Measurements from ENCODE around the gene SEC24D.

The SEC24D gene

DNA sequence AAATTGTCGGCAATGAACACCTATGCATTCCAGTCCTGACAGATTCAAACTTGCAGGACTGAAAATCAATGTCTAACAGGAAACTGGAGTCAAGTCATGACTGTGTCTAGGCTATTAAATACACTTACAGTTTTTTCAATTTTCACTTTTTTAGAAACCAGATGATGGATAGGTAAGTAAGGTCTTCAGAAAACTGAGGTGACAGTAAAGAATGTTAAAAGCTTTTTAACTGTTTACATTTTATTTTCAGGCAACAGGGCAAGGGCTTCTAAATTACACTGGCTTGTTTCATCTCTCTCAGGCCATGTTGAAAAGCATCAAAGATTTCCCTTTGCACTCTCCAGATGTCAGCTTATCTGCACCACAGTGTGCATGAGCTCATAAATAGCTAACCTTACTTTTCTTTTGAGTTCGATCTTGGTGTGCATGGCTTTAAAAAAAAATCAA is 65.2 kb downstream of the SEC24D start:
- TF ChIP-seq POLR2A (IDR thresholded peaks at IDR 0.05; ENCODE audit: extremely low read depth, insufficient read length) = no peak
- TF ChIP-seq MAX (IDR thresholded peaks at IDR 0.05; ENCODE audit: low read depth, low read length) = no peak
- TF ChIP-seq MYC (IDR thresholded peaks at IDR 0.05; ENCODE audit: low read depth, low read length) = no peak
- TF ChIP-seq, protein P1, sequence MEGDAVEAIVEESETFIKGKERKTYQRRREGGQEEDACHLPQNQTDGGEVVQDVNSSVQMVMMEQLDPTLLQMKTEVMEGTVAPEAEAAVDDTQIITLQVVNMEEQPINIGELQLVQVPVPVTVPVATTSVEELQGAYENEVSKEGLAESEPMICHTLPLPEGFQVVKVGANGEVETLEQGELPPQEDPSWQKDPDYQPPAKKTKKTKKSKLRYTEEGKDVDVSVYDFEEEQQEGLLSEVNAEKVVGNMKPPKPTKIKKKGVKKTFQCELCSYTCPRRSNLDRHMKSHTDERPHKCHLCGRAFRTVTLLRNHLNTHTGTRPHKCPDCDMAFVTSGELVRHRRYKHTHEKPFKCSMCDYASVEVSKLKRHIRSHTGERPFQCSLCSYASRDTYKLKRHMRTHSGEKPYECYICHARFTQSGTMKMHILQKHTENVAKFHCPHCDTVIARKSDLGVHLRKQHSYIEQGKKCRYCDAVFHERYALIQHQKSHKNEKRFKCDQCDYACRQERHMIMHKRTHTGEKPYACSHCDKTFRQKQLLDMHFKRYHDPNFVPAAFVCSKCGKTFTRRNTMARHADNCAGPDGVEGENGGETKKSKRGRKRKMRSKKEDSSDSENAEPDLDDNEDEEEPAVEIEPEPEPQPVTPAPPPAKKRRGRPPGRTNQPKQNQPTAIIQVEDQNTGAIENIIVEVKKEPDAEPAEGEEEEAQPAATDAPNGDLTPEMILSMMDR (IDR thresholded peaks at IDR 0.05; ENCODE audit: low read depth, low read length) = no peak
- DNase-seq (ENCODE audit: low read depth) = no peak
- H3K4me3 ChIP-seq (ENCODE audit: low read depth, low read length) = no peak overlapping the region

DNA sequence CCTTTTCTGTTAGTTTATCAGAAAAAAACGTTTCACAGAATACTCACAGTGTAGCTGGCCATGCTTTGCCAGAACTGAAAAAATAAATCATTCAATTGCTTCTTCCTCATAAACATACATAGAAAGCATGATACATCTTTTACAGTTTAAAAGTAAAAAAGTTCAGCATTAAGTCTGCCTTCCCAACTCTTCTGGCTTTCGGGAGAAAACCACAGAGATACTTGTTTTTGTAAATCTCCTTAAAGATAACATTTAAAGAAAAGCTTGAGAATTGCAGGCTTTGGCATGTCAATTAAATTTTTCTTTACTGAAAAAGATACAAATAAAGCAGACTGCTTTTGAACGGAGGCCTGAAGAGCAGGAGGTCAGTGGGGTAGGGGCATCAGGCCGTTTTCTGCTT is 66.8 kb downstream of the SEC24D start:
- no peak for DNase-seq (ENCODE audit: low read depth)
- no peak overlapping the region for H3K4me3 ChIP-seq (ENCODE audit: low read depth, low read length)
- TF ChIP-seq MAX (IDR thresholded peaks at IDR 0.05; ENCODE audit: low read depth, low read length) (no peak), MYC (IDR thresholded peaks at IDR 0.05; ENCODE audit: low read depth, low read length) (no peak), POLR2A (IDR thresholded peaks at IDR 0.05; ENCODE audit: extremely low read depth, insufficient read length) (no peak)
- TF ChIP-seq, protein P1 (IDR thresholded peaks at IDR 0.05; ENCODE audit: low read depth, low read length) = no peak

DNA sequence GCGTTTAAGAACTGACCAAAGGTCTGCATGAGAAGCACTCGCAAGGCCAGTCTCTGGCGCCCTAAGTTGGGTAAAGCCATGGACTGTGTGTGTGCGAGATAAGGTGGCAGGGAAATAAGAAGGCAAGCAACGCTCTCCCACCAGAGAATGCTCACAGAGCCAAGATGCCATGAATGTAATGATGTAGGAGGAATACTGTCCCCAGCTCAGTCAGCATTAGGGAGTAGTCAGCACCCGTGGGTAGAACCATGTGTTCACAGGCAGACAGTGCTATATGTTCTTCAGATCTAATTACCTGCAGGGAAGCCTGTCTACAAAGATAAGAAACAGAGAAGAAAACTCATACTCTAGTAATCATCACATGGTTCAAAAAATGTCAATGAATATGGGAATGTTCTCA is 68.8 kb downstream of the SEC24D start:
- no peak for DNase-seq (ENCODE audit: low read depth)
- no peak for TF ChIP-seq POLR2A (IDR thresholded peaks at IDR 0.05; ENCODE audit: extremely low read depth, insufficient read length)
- TF ChIP-seq MAX (IDR thresholded peaks at IDR 0.05; ENCODE audit: low read depth, low read length) = no peak
- TF ChIP-seq MYC (IDR thresholded peaks at IDR 0.05; ENCODE audit: low read depth, low read length) = no peak
- TF ChIP-seq, protein P1 (IDR thresholded peaks at IDR 0.05; ENCODE audit: low read depth, low read length) = no peak
- H3K4me3 ChIP-seq (ENCODE audit: low read depth, low read length) = no peak overlapping the region

GRCh38 chr4:118765399-118765798 is 70.5 kb downstream of the SEC24D start:
- no peak for DNase-seq (ENCODE audit: low read depth)
- no peak for TF ChIP-seq POLR2A (IDR thresholded peaks at IDR 0.05; ENCODE audit: extremely low read depth, insufficient read length)
- TF ChIP-seq, protein P1 (IDR thresholded peaks at IDR 0.05; ENCODE audit: low read depth, low read length) = no peak
- TF ChIP-seq MYC (IDR thresholded peaks at IDR 0.05; ENCODE audit: low read depth, low read length) = no peak
- no peak for TF ChIP-seq MAX (IDR thresholded peaks at IDR 0.05; ENCODE audit: low read depth, low read length)
- no peak overlapping the region for H3K4me3 ChIP-seq (ENCODE audit: low read depth, low read length)

GRCh38 chr4:118762730-118763477 is 73.0 kb downstream of the SEC24D start:
- TF ChIP-seq MAX (IDR thresholded peaks at IDR 0.05; ENCODE audit: low read depth, low read length) (no peak), MYC (IDR thresholded peaks at IDR 0.05; ENCODE audit: low read depth, low read length) (no peak)
- H3K4me3 ChIP-seq (ENCODE audit: low read depth, low read length) = no peak overlapping the region
- DNase-seq (ENCODE audit: low read depth) = no peak

DNA sequence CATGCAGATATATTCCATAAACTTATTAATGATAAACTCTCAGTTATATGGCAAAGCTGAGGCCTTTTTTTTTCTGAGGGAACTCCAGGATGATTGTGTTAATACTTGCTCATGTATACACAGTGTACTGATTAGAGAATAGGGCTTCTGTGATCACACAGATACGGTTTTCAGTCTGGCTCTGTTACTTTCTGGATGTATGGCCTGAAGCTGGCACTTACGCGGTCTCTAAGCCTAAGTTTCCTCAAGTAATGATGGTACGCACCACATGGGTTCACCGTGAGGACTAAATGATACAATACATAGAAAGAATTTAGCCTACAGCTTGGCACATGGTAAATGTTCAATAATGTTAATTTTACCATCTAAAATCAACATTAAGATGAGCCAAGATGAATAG is 73.8 kb downstream of the SEC24D start:
- H3K4me3 ChIP-seq (ENCODE audit: low read depth, low read length) = no peak overlapping the region
- TF ChIP-seq MYC (IDR thresholded peaks at IDR 0.05; ENCODE audit: low read depth, low read length) = no peak
- no peak for TF ChIP-seq MAX (IDR thresholded peaks at IDR 0.05; ENCODE audit: low read depth, low read length)
- TF ChIP-seq, protein P1 (IDR thresholded peaks at IDR 0.05; ENCODE audit: low read depth, low read length) = no peak
- TF ChIP-seq POLR2A (IDR thresholded peaks at IDR 0.05; ENCODE audit: extremely low read depth, insufficient read length) = no peak
- no peak for DNase-seq (ENCODE audit: low read depth)
